Superior temporal gyrus (tissue), 1 donor: ENCODE results near the gene SBSN.
A peak's percentile ranks its signal among the peaks of the same experiment; 100 is the strongest.

ENCODE experiments used
- DNase-seq: peaks from one replicate; pipeline ENCODE4 v3.0.0-alpha.2; 2016; ENCODE audit errors: extremely low spot score

Gene SBSN

DNA sequence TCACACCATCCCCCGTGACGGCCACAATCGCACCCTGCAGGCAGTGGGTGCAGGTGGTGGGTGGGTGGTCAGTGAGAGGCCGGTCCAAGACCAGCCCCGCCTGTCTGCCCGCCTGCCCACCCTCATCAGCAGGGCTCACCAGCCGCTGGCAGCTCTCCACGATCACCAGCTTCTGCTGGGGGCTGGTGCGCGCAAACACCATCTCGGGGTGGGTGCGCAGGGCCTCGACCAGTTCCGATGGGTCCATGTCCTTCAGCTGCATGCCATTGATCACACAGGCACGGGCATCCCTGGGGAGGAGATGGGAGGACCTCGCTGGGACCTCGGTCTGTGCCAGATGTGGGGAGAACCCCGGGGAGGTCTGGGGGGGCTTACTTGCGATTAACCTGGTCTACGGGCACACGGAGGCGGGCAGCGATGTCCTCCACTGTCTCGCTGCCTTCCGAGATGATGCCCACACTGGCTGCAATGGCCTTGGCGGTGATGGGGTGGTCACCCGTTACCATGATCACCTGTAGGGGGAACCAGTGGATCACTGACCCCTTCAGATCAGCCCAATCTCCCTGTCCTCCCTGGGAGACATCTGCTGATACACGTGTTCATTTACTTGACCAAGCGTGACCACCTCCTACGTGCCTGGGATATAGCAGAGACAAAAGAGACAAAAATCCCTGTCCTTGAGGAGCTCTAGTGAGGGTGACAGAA lies 27.3 kb upstream of the SBSN start:
- no peak for DNase-seq

GRCh38 chr19:35554076-35554475 lies 26.0 kb upstream of the SBSN start:
- no peak for DNase-seq

DNA sequence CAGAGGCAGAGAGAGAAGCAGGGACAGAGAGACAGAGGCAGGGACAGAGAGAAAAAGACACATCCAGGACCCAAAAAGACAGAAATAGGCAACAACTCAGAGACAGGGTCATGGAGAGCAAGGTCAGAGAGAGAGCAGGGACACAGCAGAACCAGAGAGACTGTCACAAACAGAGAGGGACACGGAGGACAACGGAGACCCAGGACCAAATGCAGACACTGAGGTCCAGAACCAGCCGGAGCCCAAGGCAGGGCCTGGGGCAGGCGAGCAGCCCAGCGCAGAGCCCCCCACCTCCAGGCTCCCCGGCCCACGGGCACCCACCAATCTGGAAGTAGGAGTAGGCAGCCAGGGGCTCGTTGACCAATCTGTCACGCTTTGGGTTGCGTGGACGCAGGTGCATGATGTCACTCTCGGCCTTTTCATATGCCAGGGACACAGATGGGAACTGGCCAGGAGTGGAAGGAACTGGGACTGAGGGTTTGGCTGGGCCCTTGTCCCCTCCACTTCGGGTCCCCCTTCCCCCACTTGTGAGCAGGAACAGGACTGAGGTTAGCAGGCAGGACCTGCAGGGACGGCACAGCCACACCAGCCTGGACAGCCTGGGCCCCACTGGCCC lies 25.4 kb upstream of the SBSN start:
- no peak for DNase-seq

DNA sequence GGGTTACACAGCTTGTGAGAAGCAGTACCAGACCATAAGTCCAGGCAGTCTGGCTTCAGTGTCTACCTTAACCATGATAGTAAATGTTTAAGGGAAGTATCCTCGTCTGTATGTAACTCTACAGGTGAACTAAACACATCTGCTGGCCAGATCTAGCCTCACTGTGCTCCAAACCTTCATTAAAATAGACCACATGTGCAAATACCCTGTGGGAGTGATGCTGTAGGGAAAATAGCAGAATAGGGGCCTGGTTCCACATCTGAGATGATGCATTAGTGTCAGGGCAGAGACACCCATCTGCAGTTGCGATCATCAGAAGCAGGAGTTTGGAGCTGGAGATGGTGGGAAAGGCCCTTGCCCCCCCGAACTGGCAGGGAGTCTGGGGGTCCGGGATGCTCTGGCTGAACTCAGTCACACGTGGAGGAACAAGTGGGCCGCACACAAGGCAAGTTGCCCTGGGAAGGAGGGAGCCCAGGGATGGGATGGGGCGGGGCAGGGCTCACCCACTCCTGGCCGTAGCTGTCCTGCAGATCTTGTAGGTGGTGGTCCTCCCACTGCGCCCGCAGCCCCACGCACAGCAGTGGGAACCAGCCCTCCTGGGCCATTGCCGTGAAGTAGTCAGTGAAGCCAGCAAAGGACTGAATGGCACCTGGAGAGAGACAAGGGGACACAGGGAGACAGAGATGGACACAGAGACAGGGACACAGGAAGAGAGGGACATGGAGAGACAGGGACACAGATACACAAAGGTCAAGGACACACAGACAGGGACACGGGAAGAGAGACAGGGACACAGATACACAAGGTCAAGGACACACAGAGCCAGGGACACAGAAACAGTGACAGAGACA lies 24.6 kb upstream of the SBSN start:
- DNase-seq: no peak

- no peak for DNase-seq
Observed at GRCh38 chr19:35551091-35551810, 23.1 kb upstream of the SBSN start.

DNA sequence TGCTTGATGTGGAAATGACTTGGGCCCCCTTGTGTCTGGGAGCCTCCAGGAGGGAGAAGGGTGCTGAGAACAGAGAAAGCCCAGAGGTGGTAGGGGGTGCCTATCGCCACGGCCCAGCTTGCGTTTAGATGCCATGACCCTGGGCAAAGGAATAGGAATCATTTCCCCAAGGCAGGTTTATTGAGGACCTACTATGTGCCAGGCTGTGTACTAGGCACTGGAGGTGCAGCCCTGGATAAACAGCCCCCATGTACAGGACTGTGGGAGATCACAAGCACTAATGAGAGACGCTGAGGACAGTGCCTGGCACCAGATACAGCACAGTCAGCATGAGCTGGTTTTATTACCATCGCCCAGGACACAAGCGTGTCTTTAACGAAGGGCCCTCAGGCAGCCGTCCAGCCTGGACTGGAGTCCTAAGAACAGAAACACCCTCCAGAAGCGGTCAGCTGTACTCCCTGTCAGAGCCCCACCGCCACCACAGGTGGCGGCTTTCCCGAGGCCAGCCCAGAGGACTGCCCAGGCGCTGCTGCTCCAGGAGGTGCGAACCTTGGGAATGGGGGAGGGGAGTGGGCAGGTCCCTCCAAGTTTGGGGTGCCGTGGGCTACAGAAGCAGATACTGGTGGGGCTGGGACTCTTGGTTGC lies 21.9 kb upstream of the SBSN start:
- DNase-seq: no peak

DNA sequence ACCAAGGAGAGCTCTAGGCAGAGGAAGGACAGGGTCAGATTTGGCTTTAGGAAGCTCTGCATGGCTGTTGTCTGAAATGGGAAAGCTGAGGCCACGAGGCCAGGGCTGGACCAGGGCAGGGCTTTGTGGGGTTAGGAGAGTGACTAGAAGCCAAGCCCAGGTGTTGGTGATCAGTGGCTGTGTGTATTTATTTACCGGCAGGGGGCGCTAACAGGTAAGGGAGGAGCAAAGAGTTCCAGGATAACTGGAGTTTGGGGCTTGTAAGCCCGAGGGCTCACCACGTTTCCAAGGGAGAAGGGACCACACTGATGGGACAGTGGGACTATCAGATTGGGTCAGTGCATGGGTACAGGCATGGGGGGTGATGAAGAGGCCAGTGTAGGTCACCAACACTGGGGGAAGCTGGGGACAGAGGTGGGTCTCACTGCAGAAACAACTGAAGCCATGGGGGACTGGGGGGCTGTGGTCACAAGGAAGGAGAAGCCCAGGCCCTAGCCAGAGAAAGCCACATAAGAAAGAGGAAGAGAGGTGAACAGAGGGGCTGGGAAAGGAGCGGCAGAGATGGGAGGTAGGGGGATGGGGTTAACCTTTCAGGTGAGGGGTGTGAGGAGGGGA lies 21.2 kb upstream of the SBSN start:
- DNase-seq: peak; percentile 85

- DNase-seq: no peak
Observed at GRCh38 chr19:35546532-35546931, 18.4 kb upstream of the SBSN start.

- DNase-seq: no peak
Observed at GRCh38 chr19:35545855-35546381, 17.8 kb upstream of the SBSN start.

- peak; percentile 91 for DNase-seq
Observed at GRCh38 chr19:35545001-35545854, 17.1 kb upstream of the SBSN start, which contains the start of gene TMEM147. Gene TMEM147, plus strand, starts transcription at chr19:35545626. Its CDS starts 114 bp downstream, at chr19:35545740.

- no peak for DNase-seq
Observed at GRCh38 chr19:35544110-35544802, 16.1 kb upstream of the SBSN start.

DNA sequence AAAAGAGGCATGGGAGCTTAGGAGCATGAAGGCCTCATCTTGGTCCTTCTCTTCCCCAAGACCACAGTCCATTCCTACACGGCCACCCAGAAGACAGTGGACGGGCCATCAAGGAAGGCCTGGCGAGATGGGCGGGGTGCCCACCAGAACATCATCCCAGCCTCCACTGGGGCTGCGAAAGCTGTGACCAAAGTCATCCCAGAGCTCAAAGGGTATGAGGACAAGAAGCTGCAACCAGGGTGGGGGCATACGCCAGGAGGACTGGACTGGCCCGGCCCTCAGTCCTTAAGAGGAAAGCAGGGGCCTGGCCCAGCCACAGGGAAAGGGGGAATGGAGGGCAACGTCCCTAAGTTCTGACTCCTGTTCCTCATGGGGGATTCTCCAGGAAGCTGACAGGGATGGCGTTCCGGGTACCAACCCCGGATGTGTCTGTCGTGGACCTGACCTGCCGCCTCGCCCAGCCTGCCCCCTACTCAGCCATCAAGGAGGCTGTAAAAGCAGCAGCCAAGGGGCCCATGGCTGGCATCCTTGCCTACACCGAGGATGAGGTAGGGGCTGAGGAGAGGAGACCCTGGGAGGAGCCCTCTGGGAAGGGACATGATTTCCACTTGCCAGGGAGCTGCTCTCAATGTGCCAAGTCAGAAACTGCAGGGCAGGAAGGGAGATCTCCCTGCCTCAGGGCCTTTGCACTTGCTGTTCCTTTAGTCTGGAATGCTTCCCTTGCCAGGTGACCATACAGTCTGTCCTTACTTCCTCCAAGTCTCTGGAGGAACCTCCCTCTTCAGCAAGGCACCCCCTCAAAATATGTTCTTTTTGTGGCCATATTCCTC lies 15.4 kb upstream of the SBSN start:
- no peak for DNase-seq

DNA sequence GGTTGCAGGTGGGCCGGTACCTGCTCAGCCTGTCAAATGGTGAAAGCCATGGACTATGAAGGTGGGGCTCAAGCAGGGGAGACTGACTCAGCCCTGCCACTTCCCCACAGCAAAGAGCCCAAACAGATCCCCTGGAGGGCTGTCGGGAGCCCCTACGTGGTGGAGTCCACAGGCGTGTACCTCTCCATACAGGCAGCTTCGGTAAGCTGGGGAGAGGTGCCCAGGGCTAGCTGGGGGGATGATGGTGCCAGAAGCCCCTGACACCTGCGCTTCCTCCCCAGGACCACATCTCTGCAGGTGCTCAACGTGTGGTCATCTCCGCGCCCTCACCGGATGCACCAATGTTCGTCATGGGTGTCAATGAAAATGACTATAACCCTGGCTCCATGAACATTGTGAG lies 14.1 kb upstream of the SBSN start:
- no peak for DNase-seq

DNA sequence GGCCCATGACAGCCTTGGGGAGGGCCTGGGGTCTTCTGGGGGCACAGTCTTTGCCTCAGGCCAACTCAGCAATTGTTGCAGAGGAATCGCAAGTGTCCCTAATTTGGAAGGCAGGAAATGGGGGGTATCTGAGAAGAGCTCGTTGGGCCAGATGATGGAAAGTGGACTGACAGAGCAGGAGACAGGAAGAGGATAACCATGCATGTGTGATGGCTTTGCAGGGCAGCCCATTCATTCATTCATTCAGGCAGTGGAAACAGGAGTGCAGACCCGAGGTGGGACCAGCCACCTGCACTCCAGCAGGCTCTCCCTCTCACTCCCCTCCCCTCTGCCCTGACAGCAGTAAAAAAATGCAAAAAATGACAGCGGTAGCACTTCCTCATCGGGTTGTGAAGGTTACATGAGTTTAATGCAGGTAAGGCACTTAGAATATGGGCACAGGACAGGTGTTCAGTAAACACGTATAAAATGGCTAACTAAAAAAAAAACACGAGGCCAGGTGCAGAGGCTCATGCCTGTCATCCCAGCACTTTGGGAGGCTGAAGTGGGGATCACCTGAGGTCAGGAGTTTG lies 12.3 kb upstream of the SBSN start:
- DNase-seq: no peak

DNA sequence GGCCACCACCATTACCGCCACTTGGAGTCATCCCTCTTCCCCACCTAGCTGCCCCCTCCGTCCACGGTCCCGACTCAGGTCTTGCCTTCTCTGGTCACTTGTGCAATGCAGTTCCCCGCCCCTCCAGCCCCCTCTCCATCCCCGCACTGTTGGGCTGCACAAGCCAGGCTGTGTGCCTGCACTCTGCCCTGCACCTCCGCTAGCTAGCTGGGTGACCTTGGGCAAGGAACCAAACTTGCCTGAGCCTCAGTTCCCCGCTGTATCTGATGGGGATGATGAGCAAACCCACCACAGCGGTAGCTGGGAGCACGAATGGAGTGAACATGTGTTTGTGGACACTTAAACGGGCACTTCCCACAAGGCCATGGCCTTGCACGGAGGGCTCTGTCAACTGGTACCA lies 11.7 kb upstream of the SBSN start:
- no peak for DNase-seq

GRCh38 chr19:35539314-35539713 lies 11.2 kb upstream of the SBSN start:
- DNase-seq: no peak

GRCh38 chr19:35534803-35535480 lies 6.8 kb upstream of the SBSN start:
- DNase-seq: no peak
